ENCODE results near the gene NPC1L1.

Gene NPC1L1

GRCh38 chr7:44497155-44498027, 43.7 kb downstream of the NPC1L1 start:
- DNase-seq = no peak

GRCh38 chr7:44496385-44496784, 44.7 kb downstream of the NPC1L1 start:
- no peak for DNase-seq

DNA sequence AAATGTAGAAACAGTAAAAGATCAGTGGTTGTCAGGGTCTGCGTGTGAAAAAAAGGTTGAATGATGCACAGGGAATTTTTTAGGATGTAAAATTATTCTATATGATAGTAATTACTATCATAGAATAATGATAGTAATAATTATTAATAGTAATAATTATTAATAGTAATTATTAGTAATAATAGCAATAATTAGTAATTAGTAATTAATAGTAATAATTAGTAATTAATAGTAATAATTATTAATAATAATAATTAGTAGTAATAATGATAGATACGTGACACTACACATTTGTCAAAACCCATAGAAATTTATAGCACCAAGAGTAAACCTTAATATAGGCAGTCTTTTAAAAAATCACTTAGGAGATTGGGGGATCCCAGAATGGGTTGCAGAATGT, 46.2 kb downstream of the NPC1L1 start:
- DNase-seq = no peak

- no peak for DNase-seq
Observed at GRCh38 chr7:44491229-44491628, 49.9 kb downstream of the NPC1L1 start.

DNA sequence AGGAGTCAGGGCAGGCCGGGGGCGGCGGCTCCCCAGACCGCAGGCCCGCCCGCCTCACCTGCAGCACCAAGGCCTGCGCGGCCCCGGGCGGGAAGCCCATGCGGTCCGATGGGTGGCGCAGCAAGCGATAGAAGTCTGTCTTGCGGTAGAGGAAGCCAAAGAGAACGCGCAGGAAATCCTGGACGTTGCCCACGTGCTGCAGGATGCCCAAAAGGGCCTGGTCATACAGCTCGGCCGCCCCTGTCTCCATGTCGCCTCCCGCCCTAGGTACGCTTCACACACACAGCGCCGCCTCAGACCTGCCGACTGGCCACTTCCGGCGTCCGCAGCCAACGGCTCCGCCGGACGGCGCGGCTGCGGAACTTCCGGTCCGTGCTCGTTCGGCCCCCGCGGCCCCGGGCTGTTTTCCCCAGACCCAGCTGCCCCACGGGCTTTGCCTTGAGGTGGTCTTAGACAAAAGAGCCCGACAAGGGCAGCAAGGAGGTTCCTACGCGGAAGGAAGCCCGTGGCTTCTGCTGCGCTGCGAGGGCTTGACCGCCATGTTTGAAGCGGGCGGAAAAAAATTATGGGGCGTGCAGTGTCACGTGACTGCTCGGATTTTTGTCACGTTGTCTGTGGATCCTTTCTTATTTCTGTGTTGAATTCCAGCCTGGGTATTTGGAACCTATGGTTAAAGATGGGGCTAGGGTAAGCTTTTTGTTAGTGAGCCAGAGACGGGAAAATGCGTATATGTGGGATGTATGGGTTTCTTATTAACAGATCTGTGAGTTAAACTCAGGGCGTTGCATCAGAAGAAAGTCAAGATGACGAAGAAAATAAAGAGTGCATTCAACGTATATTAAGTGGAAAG, 50.6 kb downstream of the NPC1L1 start, which contains the start of gene NUDCD3:
TSS of gene NUDCD3 (minus strand) at position 308 of the 850 bp plus-strand sequence. CDS start at position 250, 58 bp downstream.
- DNase-seq = peak; percentile 85

GRCh38 chr7:44489955-44490350, 51.2 kb downstream of the NPC1L1 start:
- peak; percentile 20 for DNase-seq

DNA sequence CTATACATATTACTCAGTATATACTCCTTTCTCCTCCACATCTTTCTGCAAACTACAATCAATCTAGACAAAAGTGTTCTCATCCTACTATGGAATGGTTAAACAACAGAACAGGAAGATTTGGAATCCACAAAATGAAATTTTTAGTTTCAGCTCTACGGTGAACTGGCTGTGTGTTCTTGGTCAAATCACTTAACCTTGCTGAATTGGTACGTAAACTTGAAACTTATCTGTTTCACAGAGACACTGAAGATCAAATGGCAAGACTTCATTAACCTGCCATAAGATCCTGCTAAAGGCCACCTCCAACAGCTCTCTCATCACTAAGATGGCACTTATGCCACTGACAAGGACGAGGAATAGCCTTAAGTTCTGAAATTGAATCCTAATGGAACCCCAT, 52.2 kb downstream of the NPC1L1 start:
- no peak for DNase-seq

- DNase-seq = no peak
Observed at GRCh38 chr7:44486693-44487092, 54.4 kb downstream of the NPC1L1 start.

DNA sequence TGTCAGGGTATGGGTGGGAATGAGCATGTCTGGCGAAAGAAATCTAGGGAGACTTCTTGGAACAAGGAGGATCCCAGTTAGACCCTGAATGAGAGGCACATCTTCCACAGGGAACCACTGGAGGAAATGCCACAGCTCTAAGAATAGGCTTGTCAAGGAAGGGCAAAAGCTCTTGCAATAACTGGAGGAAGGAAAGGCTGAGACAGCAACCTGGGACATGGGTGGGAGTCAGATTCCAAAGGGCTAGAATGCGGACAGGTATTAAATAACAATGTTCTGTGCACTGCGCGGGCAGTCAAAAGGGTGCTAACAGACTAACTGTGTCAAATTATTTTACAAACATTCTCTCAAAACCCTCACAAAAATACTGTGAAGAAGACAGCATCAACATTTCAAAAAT, 55.1 kb downstream of the NPC1L1 start:
- DNase-seq = no peak

DNA sequence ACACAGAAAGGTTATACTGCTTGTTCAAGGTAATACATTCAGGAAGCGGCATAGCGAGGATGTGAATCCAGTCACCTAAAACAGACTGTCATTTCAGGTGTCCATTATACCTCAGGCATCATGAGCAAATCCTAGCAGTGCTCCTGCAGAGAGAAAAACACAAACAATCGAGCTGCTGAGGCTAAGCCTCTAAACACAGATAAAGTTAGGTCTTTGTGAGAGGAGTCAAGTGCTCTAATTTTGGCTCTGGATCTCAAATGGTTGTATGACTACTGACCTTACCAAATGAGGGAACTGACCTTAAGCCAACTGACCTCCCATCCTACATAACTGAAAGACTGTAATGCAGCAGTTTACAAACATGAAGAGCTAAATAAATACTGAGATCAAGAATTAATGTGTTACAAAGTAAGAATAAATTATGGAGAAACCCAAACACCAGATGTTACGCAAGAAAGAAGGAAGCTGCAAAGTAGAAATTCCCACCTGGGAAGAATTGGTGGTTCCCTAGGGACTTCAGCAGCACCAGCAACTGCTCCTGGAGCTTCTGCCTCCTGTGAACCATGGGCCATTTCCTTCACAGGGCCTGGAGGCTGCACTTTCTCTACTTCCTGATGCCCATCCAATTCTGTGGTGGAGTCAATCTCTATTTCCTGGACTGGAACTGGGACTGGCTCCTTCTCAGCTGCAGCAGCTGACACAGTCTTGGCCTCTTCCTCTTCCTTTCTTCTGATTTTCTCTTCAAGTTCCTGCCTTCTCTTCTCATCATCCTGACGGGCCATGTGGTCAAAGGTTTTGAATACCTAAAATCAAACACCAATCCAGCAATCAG, 56.4 kb downstream of the NPC1L1 start:
- no peak for DNase-seq

- no peak for DNase-seq
Observed at GRCh38 chr7:44482502-44483485, 58.3 kb downstream of the NPC1L1 start.

DNA sequence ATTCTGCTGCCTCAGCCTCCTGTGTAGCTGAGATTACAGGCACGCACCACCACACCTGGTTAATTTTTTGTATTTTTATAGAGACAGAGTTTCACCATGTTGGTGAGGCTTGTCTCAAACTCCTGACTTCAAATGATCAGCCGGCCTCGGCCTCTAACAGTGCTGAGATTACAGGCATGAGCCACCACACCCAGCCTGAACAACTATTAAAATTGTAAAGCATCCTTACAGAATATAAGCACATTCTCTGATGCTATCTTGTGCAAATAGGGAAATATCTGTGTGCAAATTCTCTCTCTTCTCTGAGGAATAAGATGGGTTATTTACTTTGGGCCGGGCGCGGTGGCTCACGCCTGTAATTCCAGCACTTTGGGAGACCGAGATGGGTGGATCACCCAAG, 63.2 kb downstream of the NPC1L1 start:
- no peak for DNase-seq

- peak; percentile 78 for DNase-seq
Observed at GRCh38 chr7:44477063-44477830, 63.9 kb downstream of the NPC1L1 start.

DNA sequence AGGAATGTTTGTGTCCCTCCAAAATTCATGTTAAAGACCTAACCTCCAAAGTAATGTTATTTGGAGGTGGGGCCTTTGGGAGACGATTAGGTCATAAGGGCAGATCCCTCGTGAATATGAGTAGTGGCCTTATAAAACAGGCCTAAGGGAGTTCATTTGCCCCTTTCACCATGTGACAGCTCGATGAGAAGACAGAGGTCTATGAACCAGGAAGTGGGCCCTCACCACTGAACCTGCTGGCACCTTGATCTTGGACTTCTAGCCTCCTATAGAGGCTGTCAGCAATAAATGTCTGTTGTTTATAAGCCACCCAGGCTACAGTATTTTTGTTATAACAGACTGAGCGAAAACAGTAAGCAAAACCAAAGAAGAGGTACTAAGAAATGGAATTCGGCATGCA, 64.8 kb downstream of the NPC1L1 start:
- DNase-seq = no peak

DNA sequence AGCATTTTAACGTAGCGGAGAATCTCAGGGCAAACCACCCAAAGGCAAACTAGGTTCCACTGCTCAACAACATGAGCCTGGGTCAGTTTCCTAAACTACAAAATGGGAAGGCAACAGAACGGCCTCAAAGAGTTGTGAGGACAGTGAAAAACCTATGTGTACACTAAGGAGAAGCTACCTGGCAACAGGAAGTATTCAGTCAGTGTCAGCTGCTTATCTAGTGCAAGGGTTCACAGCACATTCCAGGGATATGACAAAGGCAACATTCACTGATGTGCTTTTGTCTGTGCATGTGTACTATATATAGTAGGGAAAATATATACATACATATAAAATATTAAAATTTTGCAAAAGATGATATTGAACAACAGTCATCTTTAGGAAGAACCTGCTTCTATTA, 67.8 kb downstream of the NPC1L1 start:
- peak; percentile 32 for DNase-seq

- no peak for DNase-seq
Observed at GRCh38 chr7:44472843-44473242, 68.3 kb downstream of the NPC1L1 start.

- no peak for DNase-seq
Observed at GRCh38 chr7:44471850-44472249, 69.3 kb downstream of the NPC1L1 start.

GRCh38 chr7:44471436-44471835, 69.7 kb downstream of the NPC1L1 start:
- DNase-seq = no peak

DNA sequence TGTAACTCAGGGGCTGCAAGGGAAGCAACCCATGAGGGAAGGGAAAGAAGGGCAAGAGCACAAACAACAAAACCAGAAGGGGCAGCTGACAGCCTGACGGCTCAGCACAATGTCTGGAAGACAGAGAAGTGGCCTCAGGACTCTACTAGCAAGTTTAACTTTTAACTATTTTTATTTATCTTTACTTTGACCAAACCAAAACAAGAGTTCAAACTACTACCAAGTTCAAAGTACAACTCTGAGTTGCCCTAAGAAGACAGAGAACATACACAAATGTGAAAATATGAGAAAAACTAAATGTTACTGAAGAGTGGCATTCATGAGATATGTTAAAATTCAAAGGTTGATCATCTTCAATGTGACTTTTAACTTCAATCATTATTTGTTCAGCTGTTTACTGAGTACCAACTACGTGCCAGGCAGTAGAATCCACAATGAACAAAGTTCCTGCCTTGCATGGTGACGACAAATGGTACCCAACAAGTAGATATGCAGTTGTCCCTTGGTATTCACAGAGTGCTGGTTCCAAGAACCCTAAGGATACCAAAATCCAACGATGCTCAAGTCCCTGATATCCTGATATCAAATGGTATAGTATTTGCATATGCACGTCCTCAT, 70.4 kb downstream of the NPC1L1 start:
- DNase-seq = no peak

GRCh38 chr7:44470135-44470479, 71.0 kb downstream of the NPC1L1 start:
- DNase-seq = no peak
